NCI-H2171 treated with DMSO at 0.1 percent for 48 hours (cell line): ENCODE measurements around the gene SDHAF4.
"Not testable (repeated sequence)": the region's sequence is repeated elsewhere in the genome, so short reads cannot be mapped to it uniquely, and the experiment has no call there.

Experiments used
- DNase-seq: peaks from one replicate; lab custom pipeline; 2025; lab: John Stamatoyannopoulos, UW

Gene SDHAF4

DNA sequence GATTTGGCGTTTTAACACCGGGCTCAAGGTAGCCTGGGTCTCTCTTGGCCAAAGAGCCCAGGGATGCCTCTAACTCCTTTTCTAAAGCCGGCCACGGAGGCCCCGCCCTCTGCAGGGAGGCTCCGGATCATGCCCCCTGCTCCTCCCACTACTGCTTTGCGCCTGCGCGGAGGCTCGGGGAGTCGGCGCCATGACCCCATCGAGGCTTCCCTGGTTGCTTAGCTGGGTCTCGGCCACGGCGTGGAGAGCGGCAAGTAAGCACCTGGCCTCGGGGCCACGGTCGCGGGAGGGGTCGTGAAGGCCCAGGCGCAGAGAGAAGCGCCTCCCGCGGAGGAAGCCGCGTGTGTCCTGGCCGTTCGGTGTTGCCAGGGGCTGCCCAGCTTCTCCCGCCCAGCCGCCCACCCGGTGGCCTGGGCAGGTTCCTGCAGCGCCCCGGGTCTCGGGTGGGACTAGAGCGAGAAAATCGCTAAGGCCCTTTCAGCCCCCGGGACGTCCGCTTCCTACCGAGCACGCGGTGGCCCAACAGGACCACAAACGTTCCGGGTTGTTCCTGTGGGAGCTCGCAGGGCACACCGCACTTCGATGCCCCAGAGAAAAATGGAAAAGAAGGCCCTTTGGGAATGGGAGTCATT lies at the start of gene SDHAF4:
Gene SDHAF4 (plus strand): TSS at position 180 of the 632 bp plus-strand sequence. CDS start 11 bp downstream, at position 191.
- DNase-seq, result peak; percentile 88

DNA sequence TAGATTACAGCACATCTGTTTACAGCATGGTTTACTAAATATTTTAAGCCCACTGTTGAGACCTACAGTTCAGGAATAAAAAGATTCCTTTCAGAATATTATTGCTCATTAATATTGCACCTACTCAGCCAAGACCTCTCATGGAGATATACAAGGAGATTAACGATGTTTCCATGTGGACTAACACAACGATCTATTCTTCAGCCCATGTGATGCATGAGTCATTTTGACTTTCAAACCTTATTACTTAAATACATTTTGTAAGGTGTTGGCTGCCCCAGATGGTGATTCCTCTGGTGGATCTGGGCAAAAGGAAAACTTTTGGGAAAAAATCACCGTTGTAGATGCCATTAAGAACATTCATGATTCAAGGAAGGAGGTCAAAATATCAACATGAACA lies 48.0 kb upstream of the SDHAF4 start:
- no peak for DNase-seq

DNA sequence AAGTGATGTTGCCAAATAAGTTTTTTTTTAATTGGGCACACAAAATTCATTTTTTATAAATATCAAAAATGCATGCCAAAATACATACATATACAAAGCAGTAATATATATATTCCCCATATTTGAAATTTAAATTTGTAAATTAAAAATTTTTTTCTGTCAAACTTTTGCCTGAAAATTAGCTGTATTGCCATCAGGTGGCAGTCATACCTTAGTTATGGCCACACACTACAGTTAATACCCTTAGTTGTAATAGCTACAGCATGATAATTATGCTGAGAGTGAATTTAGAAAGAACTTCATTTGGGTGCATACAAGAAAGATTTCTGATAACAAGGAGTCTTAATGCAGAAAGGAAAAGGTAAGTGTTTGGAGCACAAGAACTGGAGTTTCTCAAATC lies 46.2 kb upstream of the SDHAF4 start:
- DNase-seq, result peak; percentile 38

DNA sequence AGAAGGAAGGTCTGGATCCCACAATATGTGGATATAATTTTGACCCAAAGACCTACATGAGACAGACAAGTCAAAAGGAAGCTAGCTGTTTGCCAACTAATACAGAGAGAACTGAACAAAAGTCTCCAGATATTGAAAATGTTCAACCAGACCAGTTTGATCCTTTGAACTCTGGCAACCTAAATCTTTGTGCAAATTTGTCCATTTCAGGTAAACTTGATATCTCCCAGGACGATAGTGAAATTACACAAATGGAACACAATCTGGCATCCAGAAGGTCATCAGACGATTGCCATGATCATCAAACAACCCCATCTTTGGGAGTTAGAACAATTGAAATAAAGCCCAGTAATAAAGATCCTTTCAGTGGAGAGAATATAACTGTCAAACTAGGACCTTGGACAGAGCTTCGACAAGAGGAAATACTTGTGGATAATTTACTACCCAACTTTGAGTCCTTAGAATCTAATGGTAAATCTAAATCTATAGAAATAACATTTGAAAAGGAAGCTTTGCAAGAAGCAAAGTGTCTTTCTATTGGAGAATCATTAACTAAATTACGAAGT lies 41.9 kb upstream of the SDHAF4 start:
- no peak for DNase-seq

DNA sequence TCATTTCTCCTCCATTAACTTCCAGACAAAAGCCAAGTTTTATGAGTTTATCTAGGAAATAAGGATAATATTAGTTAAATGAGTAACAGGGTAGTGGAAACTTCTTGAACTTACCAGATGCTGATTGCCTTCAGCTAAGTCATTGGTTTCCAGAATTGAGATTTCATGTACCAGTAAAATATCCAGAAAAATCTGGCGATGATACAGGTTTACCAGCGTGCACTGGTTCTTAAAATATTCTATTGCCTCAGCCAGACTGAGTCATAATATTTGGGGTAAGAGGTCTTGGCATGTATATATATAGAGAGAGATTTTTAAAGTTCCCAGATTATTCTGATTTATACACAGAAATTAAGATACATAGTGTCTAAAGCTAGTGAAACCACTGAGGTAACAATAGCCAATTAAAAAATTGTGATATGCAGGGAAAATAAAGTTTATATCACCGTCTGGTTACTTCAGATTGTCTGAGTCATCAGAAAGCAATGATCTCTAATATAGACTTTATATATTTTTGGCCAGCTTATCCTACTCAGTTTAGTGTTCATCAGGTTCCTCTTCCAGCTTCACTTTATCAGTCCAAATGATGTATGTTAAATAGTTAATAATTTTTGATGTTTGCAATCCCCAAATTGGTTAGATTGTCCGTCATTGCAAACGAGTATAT lies 39.5 kb upstream of the SDHAF4 start:
- DNase-seq, result no peak

DNA sequence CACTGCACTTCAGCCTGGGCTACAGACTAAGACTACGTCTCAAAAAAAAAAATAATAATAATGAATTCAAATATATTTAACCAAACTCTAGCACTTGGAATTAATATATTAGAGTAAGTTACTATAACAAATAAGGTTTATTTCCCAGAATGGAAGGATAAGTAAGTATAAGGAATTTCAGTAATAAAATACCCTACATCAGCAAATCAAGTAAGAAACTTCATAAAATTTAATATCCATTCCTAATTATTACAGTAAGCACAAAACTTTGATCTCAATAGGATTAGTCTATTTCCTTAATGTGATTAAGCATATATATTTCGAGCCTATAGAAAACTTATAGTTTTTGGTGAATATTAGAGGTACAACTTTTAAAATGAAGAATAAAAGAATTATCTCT lies 36.7 kb upstream of the SDHAF4 start:
- DNase-seq, result no peak

DNA sequence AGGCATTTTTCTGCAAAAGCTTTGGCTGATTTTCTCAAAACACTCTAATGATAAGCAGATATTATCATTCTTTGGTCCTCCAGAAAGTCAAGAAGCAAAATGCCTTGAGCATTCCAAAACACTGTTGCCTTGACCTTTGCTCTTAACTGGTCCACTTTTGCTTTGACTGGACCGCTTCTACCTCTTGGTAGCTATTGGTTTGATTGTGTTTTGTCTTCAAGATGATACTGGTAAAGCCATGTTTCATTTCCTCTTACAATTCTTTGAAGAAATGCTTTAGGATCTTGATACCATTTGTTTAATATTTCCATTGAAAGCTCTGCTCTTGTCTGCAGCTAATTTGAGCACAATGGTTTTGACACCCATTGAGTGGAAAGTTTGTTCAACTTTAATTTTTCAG lies 35.6 kb upstream of the SDHAF4 start:
- DNase-seq, result no peak

DNA sequence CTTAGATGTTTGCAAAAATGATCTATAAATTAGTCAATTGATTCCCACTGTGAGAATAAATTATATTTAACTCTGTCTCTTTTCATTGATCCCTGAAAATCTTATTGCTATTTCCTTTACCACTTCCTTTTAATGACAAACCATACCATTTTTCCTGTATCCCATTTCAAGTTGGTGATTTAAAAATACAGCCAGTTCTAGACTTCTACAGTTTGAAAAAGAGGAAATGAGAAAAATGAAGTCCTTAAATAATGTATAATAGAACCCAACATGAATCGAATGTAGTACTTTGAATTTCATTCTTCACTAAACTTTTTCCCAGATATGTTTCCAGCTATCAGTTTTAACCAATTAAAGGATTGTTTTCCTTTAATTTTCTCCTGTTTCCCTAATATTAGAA lies 29.5 kb upstream of the SDHAF4 start:
- no peak for DNase-seq

DNA sequence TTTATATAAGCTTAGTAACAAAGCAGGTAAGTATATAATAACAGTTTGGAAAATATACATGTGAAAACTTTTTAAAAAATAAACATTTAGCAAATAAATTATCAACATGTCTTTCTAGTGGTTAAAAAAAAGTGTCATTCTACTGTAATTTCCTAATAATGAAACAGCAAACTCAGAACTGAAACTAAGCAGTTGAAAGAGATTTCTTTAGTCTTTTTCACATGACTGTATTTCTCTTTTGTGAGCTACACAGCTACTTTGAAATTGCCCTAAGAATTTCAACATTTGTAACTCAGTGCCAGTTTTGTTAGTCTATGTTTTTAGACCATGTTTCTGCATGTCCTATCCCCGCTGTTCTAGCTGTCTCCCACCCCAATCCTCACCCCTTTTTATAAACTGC lies 28.4 kb upstream of the SDHAF4 start:
- DNase-seq, result no peak

DNA sequence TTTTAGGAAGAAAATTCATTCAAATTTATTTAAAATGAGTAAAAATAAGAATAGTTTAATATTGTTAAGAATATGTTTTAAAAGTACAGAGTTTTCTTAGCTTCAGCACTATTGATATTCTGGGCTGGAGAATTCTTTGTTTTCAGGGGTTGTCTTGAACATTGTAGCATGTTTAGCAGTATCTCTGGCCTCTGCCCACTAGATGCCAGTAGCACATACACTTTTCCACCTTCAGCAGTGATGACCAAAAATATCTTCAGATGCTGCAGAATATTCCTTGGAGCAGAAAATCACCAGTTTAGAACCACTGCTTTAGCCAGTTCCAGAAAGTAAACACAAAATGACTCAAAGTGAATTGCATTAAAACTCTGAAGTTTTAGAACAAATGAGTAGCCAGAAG lies 19.4 kb upstream of the SDHAF4 start:
- DNase-seq, result peak; percentile 5

DNA sequence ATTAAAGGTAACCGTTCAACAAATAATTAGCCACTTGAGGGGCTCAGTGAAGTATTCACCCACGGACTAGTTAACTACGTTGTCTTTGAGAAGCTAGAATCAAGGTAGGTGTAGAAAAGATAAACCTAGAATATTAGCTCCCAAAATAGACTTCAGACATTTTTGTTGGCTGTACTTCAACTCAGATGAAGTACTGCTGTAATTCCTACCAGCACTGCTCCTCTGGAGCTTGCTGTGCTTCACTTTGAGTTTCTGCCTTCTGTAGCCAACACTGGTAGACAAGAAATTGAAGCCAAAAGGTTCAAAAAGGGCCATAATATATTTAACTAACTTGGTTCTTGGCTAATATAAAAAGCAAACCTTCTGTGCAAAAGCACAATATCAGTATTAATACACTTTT lies 18.8 kb upstream of the SDHAF4 start:
- no peak for DNase-seq

DNA sequence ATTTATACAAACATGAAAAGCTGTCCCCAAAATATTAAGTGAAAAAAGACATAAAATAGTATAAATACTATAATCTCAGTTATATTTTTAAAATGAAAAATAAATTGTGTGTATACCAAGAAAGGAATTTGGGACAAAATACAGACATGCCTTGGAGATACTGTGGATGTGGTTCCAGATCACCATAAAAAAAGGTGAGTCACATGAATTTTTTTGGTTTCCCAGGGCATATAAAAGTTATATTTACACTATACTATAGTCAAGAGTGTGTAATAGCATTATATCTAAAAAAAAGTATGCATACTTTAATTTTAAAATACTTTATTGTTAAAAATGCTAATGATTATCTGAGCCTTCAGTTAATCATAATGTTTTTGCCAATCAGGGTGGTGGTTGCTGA lies 17.4 kb upstream of the SDHAF4 start:
- DNase-seq, result no peak

DNA sequence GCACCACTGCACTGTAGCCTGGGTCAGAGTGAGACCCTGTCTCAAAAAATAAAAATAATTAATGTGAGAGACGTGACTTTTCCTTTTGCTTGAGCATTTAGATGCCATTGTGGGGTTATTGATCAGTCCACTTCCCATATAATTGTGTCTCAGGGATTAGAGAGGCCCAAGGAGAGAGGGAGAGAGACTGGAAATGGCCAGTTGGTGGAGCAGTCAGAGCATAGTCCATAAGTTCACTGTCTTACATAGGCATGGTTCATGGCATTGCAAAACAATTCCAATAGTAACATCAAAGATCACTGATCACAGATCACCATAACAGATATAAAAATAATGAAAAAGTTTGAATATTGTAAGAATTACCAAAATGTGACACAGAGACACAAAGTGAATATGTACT lies 15.2 kb upstream of the SDHAF4 start:
- DNase-seq, result no peak

DNA sequence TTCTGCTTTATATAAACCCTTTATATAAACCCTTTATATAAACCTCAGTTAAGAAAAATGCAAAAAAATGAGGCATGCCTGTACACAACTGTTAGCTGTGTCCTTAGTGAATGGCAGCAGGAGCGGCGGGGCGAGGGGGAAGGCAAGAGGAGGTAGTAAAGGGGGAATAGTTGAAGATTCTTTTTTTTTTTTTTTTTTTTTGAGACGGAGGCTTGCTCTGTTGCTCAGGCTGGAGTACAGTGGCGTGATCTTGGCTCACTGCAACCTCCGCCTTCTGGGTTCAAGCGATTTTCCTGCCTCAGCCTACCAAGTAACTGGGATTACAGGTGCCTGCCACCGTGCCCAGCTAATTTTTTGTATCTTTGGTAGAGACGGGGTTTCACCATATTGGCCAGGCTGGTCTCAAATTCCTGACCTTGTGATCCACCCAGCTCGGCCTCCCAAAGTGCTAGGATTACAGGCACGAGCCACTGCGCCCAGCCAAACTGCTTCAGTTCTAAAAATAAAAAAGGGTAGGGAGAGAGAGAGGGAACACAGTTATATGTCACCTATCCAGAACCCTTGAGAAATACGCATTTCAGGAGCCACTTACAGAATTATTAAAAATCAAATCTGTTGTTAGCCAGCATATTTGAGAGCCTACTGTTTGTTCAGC lies 14.3 kb upstream of the SDHAF4 start:
- DNase-seq, result not testable (repeated sequence)

DNA sequence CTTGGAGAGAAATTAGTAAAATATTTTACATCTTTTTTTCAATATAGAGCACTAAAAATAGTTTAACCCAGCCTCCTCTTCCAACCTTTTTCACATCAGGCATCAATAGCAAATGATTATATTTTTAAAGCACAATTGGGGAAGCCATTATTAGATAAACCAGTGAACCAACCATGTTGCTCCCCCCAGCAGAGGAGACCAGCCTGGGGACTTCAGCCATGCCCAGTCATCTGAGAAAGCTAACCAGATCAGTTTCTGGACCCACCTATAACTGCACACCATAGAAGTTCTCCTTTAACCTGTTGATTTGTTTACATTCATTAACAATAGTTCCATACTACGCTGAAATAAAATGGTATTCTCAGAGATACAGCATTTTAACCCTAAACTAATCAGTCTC lies 13.8 kb upstream of the SDHAF4 start:
- DNase-seq, result no peak

DNA sequence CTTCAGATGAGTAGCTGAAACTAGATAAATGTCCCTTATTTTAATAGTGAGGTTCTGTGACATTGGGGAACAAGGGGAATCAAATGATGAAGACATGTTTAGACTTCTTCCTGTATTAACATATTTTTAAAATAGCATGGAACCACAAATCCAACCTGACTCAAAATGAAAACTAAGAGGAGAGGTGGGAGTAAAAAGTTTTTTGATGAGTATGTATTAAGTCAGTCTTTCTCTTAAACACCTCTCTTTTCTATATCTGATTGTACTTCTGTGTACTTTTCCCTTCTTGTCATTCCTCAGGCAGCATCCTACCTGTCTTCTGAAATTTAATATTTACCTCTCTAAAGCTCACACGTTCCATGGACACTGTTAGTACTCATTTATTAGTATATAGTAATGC lies 8.7 kb upstream of the SDHAF4 start:
- DNase-seq, result no peak

DNA sequence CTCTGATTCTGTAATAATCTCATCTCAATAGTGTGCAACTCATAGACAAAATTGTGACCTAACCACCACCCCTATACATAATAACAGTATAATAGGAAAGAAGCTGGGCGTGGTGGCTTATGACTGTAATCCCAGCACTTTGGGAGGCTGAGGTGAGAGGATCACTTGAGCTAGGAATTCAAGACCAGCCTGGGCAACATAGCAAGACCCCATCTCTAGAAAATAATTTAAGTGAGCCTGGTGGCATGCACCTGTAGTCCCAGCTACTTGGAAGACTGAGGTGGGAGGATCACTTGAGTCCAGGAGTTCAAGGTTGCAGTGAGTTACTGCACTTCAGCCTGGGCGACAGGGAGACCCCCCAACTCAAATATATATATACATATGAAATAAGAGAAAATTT lies 4.3 kb upstream of the SDHAF4 start:
- not testable (repeated sequence) for DNase-seq

DNA sequence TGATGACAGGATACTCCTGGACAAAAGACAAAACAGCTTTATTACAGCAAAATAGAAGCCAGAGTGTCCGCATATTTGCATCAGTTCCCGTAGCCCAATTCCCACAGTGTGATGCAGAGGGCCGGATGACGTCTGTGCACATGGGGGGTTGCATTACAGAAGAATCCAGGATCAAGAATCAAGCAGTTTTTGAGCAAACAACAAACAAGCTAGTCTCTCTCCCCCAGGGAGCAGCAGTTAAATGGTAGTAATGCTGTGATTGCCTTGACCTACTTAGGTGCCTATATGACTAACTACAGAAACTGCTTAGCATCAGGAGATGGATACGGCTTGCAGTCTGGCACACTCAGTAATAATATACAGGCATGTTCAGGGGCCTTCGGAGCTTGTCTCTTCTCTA lies 3.2 kb upstream of the SDHAF4 start:
- DNase-seq, result no peak

DNA sequence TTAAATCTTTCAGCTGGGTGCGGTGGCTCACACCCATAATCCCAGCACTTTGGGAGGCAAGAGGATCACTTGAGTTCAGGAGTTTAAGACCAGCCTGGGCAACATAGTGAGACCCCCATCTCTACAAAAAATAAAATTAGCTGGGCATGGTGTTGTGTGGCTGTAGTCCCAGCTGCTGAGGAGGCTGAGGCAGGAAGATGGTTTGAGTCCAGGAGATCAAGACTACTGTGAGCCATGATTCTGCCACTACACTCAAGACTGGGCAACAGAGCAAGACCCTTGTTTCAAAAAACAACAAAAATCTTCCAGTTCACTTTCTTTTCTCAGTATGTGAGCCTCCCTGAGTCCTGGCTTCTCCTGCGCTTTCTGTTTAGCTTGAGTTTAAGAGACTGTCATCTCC lies 7.9 kb downstream of the SDHAF4 start:
- no peak for DNase-seq

DNA sequence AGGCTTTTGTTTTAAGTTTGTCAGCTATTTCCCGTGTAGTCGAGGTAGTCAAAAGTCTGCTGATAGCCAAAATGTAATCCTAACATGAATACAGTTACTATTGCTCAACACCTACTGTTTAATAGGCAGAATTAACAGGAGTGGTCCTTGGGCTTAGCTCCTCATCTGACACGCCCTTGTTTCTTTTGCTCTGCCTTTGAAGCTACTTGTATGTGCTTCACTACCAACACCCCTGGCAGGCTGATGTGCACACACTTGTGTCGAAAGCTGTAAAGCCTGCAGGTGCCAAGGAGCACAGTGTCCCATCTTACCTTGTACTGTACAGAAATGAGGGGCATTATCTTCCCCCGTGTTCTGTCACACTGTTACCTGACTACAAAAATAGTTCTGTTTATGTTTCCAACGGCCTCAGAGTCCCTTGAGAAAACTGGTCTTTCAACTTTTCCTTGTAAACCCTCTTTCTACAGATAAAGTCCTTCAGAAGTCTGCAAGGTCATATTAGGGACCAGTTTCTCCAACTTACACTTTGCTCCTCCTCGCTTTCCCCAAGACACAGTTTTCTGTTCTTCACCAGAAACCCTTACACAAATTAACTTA lies 9.3 kb downstream of the SDHAF4 start:
- DNase-seq, result no peak

DNA sequence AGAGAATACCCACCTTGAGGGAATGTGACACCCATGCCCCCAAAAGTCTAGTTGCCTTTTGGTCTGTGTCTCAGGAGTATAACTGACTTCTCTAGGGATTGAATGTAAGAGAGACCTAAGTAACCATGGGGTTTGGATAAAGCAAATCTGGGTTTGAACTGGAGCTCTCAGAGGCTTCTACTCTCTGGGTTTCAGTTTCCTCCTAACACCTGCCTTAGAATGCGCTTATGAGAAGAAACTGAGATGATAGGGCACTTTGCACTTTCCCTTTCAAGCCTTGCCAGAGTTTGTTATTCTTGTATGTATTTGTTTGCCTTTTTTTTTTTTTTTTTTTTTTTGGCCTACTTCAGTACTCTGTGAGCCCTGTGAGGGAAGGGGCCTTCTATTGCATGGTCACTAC lies 19.4 kb downstream of the SDHAF4 start:
- DNase-seq, result no peak

DNA sequence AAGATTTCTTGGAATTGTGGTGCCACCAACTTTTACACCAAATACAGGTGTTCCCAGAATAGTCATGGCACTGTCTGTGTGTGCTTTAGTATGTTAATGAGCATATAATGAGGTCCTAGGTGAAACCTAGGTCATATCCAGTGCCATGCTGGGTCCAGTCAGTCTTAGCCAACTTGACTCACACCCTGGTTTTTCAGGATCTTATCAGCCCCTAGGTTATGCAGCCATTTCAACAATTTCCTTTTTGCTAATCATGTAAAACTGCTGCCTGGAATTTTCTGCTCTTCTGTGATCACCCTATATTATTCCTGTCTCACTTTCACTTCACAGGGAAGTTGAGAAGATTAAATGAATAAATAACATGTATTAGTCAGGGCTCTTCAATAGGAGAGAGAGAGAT lies 23.7 kb downstream of the SDHAF4 start:
- no peak for DNase-seq
